ENCODE results near the gene SLF2.
A peak's percentile ranks its signal among the peaks of the same experiment; 100 is the strongest.

Gene SLF2

GRCh38 chr10:101008823-101009423 is 96.2 kb downstream of the SLF2 start:
- TF ChIP-seq, protein P1, sequence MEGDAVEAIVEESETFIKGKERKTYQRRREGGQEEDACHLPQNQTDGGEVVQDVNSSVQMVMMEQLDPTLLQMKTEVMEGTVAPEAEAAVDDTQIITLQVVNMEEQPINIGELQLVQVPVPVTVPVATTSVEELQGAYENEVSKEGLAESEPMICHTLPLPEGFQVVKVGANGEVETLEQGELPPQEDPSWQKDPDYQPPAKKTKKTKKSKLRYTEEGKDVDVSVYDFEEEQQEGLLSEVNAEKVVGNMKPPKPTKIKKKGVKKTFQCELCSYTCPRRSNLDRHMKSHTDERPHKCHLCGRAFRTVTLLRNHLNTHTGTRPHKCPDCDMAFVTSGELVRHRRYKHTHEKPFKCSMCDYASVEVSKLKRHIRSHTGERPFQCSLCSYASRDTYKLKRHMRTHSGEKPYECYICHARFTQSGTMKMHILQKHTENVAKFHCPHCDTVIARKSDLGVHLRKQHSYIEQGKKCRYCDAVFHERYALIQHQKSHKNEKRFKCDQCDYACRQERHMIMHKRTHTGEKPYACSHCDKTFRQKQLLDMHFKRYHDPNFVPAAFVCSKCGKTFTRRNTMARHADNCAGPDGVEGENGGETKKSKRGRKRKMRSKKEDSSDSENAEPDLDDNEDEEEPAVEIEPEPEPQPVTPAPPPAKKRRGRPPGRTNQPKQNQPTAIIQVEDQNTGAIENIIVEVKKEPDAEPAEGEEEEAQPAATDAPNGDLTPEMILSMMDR (IDR thresholded peaks at IDR 0.05; ENCODE audit: low read depth, low read length, missing control alignments) = no peak
- no peak for DNase-seq (ENCODE audit: low read depth)
- in situ Hi-C loops (cut with HindIII; ENCODE audit: low sequenced_read_pairs) = no loop called here
- no peak overlapping the region for H3K4me3 ChIP-seq (ENCODE audit: low read depth, low read length)

DNA sequence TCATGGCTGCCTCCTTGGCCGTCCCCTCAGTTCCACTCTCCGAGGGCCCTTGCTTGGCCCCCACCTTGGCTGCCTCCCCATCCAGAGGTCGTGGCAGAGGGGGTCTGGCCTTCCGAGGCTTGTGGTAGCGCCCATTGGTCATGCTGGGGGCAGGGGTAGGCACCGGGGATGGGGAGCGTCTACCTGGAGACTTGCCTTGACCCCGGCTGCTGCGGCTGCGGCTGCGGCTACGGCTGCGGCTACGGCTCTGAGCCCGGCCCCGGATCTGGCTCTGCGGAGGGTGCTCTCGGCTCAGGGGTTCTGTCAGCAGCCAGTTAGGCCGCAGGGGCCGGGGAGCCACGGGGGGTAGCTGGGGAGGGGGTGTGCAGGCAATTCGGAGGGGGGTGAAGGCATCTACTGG is 97.6 kb downstream of the SLF2 start:
- no peak for DNase-seq (ENCODE audit: low read depth)
- in situ Hi-C loops (cut with HindIII; ENCODE audit: low sequenced_read_pairs) = no loop called here
- TF ChIP-seq, protein P1 (IDR thresholded peaks at IDR 0.05; ENCODE audit: low read depth, low read length, missing control alignments) = no peak
- H3K4me3 ChIP-seq (ENCODE audit: low read depth, low read length) = no peak overlapping the region

GRCh38 chr10:101011517-101012423 is 99.0 kb downstream of the SLF2 start:
- TF ChIP-seq, protein P1 (IDR thresholded peaks at IDR 0.05; ENCODE audit: low read depth, low read length, missing control alignments) = peak; percentile 57
- in situ Hi-C loops (cut with HindIII; ENCODE audit: low sequenced_read_pairs) = no loop called here
- no peak overlapping the region for H3K4me3 ChIP-seq (ENCODE audit: low read depth, low read length)
- no peak for DNase-seq (ENCODE audit: low read depth)

DNA sequence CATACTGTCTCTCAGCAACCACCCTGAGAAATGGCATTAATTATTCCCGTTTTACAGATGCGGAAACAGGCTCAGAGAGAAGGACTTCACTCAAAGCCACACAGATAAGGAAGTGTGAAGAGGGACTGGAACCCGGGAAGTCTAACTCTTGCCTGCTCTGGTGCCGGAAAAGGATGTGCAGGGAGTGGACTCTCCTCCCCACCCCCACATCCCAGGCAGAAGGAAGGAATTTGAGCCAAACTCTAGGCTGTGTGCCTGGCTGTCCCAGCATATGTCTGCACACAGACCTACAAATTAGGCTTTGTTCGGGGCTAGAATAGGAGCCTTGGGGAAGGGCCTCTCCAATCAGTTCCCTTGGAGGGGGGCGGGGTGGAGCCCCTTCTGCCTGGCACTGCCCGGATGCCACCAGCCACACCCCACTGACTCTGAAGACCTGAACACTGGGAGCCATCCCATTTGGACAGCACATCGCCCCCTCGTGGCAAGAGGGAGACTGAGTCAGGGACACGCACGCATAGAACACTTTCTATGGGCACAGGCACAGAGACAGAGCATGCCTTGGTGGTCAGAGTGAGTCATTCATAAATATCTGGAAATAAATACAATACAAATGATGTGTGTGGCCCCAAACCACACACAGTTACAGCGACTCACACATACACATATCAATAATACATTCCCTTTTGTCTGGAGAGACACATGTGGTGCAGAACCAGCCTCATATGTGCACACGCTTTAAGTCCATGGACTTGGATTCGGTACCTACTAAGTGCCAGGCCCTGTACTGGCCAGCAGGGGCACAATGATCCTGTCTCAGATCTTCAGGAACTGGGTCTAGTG is 100.0 kb downstream of the SLF2 start:
- in situ Hi-C loops (cut with HindIII; ENCODE audit: low sequenced_read_pairs) = no loop called here
- H3K4me3 ChIP-seq (ENCODE audit: low read depth, low read length) = no peak overlapping the region
- DNase-seq (ENCODE audit: low read depth) = peak; percentile 84
- TF ChIP-seq, protein P1 (IDR thresholded peaks at IDR 0.05; ENCODE audit: low read depth, low read length, missing control alignments) = peak; percentile 81

GRCh38 chr10:101013365-101013825 is 100.6 kb downstream of the SLF2 start:
- in situ Hi-C loops (cut with HindIII; ENCODE audit: low sequenced_read_pairs) = no loop called here
- no peak overlapping the region for H3K4me3 ChIP-seq (ENCODE audit: low read depth, low read length)
- DNase-seq (ENCODE audit: low read depth) = no peak
- TF ChIP-seq, protein P1 (IDR thresholded peaks at IDR 0.05; ENCODE audit: low read depth, low read length, missing control alignments) = no peak

- in situ Hi-C loops (cut with HindIII; ENCODE audit: low sequenced_read_pairs) = no loop called here
- TF ChIP-seq, protein P1 (IDR thresholded peaks at IDR 0.05; ENCODE audit: low read depth, low read length, missing control alignments) = peak; percentile 97
- H3K4me3 ChIP-seq (ENCODE audit: low read depth, low read length) = no peak overlapping the region
- no peak for DNase-seq (ENCODE audit: low read depth)
Observed at GRCh38 chr10:101014230-101014884, 101.6 kb downstream of the SLF2 start.
